ENCODE measurements around the gene MEIS2. TPM values are rescaled to one million over a fixed set of nuclear protein-coding genes. Genes with fewer than 3 reads are reported as not detected.

Gene MEIS2
- total RNA-seq, 1 donor = 73.0 TPM

- DNase-seq (ENCODE audit: low read depth) = no peak
- TF ChIP-seq CTCF (IDR thresholded peaks at IDR 0.05; ENCODE audit: insufficient read depth, low read depth, low read length) = no peak
- no peak overlapping the region for H3K4me3 ChIP-seq (ENCODE audit: low read depth, low read length)
These were observed 206.3 kb downstream of the MEIS2 start for GRCh38 chr15:36894075-36894474.

- H3K4me3 ChIP-seq (ENCODE audit: low read depth, low read length) = no peak overlapping the region
- TF ChIP-seq CTCF (IDR thresholded peaks at IDR 0.05; ENCODE audit: insufficient read depth, low read depth, low read length) = no peak
- no peak for DNase-seq (ENCODE audit: low read depth)
These were observed 207.1 kb downstream of the MEIS2 start for GRCh38 chr15:36893276-36893675.

GRCh38 chr15:36888011-36888992, 212.0 kb downstream of the MEIS2 start:
- TF ChIP-seq CTCF (IDR thresholded peaks at IDR 0.05; ENCODE audit: insufficient read depth, low read depth, low read length) = no peak
- no peak for DNase-seq (ENCODE audit: low read depth)
- peak overlapping the region; percentile 33 for H3K4me3 ChIP-seq (ENCODE audit: low read depth, low read length)

GRCh38 chr15:36887214-36887961, 213.0 kb downstream of the MEIS2 start:
- no peak for TF ChIP-seq CTCF (IDR thresholded peaks at IDR 0.05; ENCODE audit: insufficient read depth, low read depth, low read length)
- peak; percentile 14 for DNase-seq (ENCODE audit: low read depth)
- peak overlapping the region; percentile 33 for H3K4me3 ChIP-seq (ENCODE audit: low read depth, low read length)

- no peak for TF ChIP-seq CTCF (IDR thresholded peaks at IDR 0.05; ENCODE audit: insufficient read depth, low read depth, low read length)
- no peak for DNase-seq (ENCODE audit: low read depth)
- no peak overlapping the region for H3K4me3 ChIP-seq (ENCODE audit: low read depth, low read length)
These were observed 213.6 kb downstream of the MEIS2 start for GRCh38 chr15:36886701-36887100.

GRCh38 chr15:36886191-36886590, 214.2 kb downstream of the MEIS2 start:
- DNase-seq (ENCODE audit: low read depth) = no peak
- H3K4me3 ChIP-seq (ENCODE audit: low read depth, low read length) = no peak overlapping the region
- no peak for TF ChIP-seq CTCF (IDR thresholded peaks at IDR 0.05; ENCODE audit: insufficient read depth, low read depth, low read length)

Measured in fibroblast of villous mesenchyme (primary cell).